Ascending aorta (tissue), 2 donors: ENCODE measurements around the gene FHOD3. TPM values are rescaled to one million over a fixed set of nuclear protein-coding genes. Genes with fewer than 3 reads are reported as not detected.
A peak's percentile ranks its signal among the peaks of the same experiment; 100 is the strongest.
"Not testable (repeated sequence)": the region's sequence is repeated elsewhere in the genome, so short reads cannot be mapped to it uniquely, and the experiment has no call there.

ENCODE experiments used
- DNase-seq, 2 donors: peaks; one replicate each; pipeline ENCODE4 v3.0.0-alpha.2; 2019; ENCODE audit warnings: low spot score in 2 of 2
- H3K27ac ChIP-seq, 2 donors: fragments of 200-600 bp; sonication (generic); one replicate each; pipeline ENCODE4 v1.5.1; 2016 to 2017; ENCODE audit warnings: mild to moderate bottlenecking in 1 of 2
- H3K27me3 ChIP-seq: fragments of 200-600 bp; sonication (generic); one replicate; pipeline ENCODE4 v1.5.1; 2017
- H3K36me3 ChIP-seq, 2 donors: fragments of 200-600 bp; sonication (generic); one replicate each; pipeline ENCODE4 v1.5.1; 2016
- H3K4me1 ChIP-seq, 2 donors: fragments of 200-600 bp; sonication (generic); one replicate each; pipeline ENCODE4 v1.5.1; 2016 to 2017; ENCODE audit warnings: mild to moderate bottlenecking in 1 of 2
- H3K4me3 ChIP-seq, 2 donors: fragments of 200-600 bp; sonication (generic); one replicate each; pipeline ENCODE4 v1.5.1; 2016 to 2017; ENCODE audit warnings: mild to moderate bottlenecking in 1 of 2
- H3K9me3 ChIP-seq, 2 donors: fragments of 200-600 bp; sonication (generic); one replicate each; pipeline ENCODE4 v1.5.1; 2016
- intact Hi-C: fragments of 100-400 bp; cut with DNase I; formaldehyde crosslinking; loops from one replicate; pipeline ENCODE4 v1.15.1; 2023
- total RNA-seq: library from RNA; depleted of rRNA; stranded (reverse); fragments of >200 nt; gene quantifications from one replicate; pipeline ENCODE4 v1.1.0, GENCODE V29; 2016
- TF ChIP-seq, protein P1 (sequence below), 3 experiments: fragments of 200-600 bp in 2 of 3; fragments of 450-650 bp in 1 of 3; sonication (generic) in 2 of 3; IDR thresholded peaks; one replicate each; pipeline ENCODE4 v1.5.1; 2016 to 2019; ENCODE audit warnings: antibody characterized with exemption in 3 of 3, mild to moderate bottlenecking in 1 of 3, moderate library complexity in 1 of 3

The FHOD3 gene
- total RNA-seq, 1 donor from 2014 or later = 12.7 TPM

- peak; percentile 62 to 89 for DNase-seq
- H3K4me1 ChIP-seq = peaks cover 0 to 16% of the 10 kb centered on the region in 2 donors
- intact Hi-C loops = no loop called here
- H3K27ac ChIP-seq = peak overlapping the region; percentile 69 to 78
- TF ChIP-seq, protein P1, sequence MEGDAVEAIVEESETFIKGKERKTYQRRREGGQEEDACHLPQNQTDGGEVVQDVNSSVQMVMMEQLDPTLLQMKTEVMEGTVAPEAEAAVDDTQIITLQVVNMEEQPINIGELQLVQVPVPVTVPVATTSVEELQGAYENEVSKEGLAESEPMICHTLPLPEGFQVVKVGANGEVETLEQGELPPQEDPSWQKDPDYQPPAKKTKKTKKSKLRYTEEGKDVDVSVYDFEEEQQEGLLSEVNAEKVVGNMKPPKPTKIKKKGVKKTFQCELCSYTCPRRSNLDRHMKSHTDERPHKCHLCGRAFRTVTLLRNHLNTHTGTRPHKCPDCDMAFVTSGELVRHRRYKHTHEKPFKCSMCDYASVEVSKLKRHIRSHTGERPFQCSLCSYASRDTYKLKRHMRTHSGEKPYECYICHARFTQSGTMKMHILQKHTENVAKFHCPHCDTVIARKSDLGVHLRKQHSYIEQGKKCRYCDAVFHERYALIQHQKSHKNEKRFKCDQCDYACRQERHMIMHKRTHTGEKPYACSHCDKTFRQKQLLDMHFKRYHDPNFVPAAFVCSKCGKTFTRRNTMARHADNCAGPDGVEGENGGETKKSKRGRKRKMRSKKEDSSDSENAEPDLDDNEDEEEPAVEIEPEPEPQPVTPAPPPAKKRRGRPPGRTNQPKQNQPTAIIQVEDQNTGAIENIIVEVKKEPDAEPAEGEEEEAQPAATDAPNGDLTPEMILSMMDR (IDR thresholded peaks at IDR 0.05) = no peak
- peak overlapping the region in 1 of 2 donors; percentile 29 for H3K4me3 ChIP-seq
- H3K36me3 ChIP-seq = no peaks in the 10 kb centered on the region
- no peaks in the 10 kb centered on the region for H3K9me3 ChIP-seq
- H3K27me3 ChIP-seq = no peaks in the 10 kb centered on the region
These were observed 246.6 kb downstream of the FHOD3 start for GRCh38 chr18:36543991-36544725.

DNA sequence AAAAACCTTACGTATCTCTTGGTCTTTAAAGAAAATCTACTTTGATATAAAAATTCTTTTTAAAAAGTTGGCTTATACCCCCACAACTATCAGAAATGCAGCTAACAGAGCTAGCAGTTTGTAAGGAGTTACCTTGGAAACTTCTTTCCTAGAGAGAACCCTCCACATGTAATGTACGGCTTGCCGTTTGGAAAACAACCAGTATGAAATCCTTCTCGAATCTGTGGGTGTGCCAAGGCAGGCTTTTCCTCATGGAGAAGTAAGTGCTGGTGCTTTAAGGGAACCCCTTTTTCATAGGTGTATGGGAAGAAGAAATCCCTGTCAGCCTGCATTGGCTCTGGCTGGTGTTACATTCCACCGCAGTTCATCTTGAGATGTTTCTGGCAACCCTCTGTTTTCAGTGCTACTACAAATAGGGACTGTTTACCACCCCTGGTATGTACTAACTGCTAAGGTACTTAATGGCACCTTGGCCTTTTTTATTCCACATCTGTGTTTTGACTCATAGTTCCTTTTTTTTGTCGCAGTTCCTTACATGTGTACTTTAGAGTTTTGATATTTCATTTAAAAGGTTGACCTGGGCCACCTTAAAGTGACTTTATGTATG is 248.4 kb downstream of the FHOD3 start:
- Histone ChIP-seq H3K4me3 (no peak overlapping the region), H3K4me1 (peaks cover 0 to 16% of the 10 kb centered on the region in 2 donors), H3K27ac (no peak overlapping the region), H3K27me3 (no peaks in the 10 kb centered on the region), H3K9me3 (no peaks in the 10 kb centered on the region), H3K36me3 (no peaks in the 10 kb centered on the region)
- TF ChIP-seq, protein P1 (IDR thresholded peaks at IDR 0.05) = no peak
- no peak for DNase-seq
- intact Hi-C loops = no loop called here

DNA sequence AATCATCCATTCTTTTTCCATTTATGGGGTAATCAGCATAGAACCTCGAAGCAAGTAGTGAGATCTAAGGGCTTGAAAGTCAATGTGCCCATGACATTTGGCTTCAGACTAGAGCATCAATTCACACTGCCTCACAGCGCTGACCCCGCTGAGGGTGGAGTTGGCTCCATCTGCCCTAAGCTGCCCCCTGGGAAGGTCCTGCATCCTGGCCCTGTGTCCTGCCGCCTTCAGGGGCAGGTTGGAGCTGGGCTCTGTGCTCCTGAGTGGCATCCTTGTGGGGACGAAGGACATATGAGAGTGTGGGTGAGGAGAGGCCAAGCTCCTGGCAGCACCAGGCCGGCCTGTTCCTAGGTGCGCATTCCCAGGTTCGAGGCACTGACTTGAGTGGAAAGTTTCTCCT is 249.4 kb downstream of the FHOD3 start:
- no peak for DNase-seq
- no peak overlapping the region for H3K4me3 ChIP-seq
- TF ChIP-seq, protein P1 (IDR thresholded peaks at IDR 0.05) = no peak
- no peaks in the 10 kb centered on the region for H3K36me3 ChIP-seq
- H3K4me1 ChIP-seq = peaks cover 0 to 16% of the 10 kb centered on the region in 2 donors
- H3K9me3 ChIP-seq = no peaks in the 10 kb centered on the region
- intact Hi-C loops = no loop called here
- H3K27ac ChIP-seq = no peak overlapping the region
- no peaks in the 10 kb centered on the region for H3K27me3 ChIP-seq

GRCh38 chr18:36547544-36547943 is 250.0 kb downstream of the FHOD3 start:
- Histone ChIP-seq H3K9me3 (no peaks in the 10 kb centered on the region), H3K4me1 (peaks cover 0 to 16% of the 10 kb centered on the region in 2 donors), H3K27me3 (no peaks in the 10 kb centered on the region), H3K4me3 (no peak overlapping the region), H3K36me3 (no peaks in the 10 kb centered on the region), H3K27ac (no peak overlapping the region)
- intact Hi-C loops = no loop called here
- TF ChIP-seq, protein P1 (IDR thresholded peaks at IDR 0.05) = no peak
- no peak for DNase-seq

GRCh38 chr18:36551274-36551673 is 253.8 kb downstream of the FHOD3 start:
- H3K9me3 ChIP-seq, H3K36me3 ChIP-seq, H3K4me1 ChIP-seq, H3K4me3 ChIP-seq, H3K27me3 ChIP-seq, DNase-seq, intact Hi-C loops, H3K27ac ChIP-seq: not testable (repeated sequence)

GRCh38 chr18:36558234-36558633 is 260.7 kb downstream of the FHOD3 start:
- no peak for DNase-seq
- intact Hi-C loops = no loop called here
- Histone ChIP-seq H3K4me3 (no peak overlapping the region), H3K27me3 (no peaks in the 10 kb centered on the region), H3K9me3 (no peaks in the 10 kb centered on the region), H3K4me1 (peaks cover 0 to 3% of the 10 kb centered on the region in 2 donors), H3K27ac (no peak overlapping the region), H3K36me3 (no peaks in the 10 kb centered on the region)
- TF ChIP-seq, protein P1 (IDR thresholded peaks at IDR 0.05) = no peak
